NCI-H1436 treated with DMSO at 0.1 percent for 48 hours (cell line): ENCODE results near the gene RNU6-9.

ENCODE experiments used
- DNase-seq: peaks from one replicate; lab custom pipeline; 2025; lab: John Stamatoyannopoulos, UW

Gene RNU6-9

GRCh38 chr19:919199-920050 is 26.1 kb downstream of the RNU6-9 start:
- DNase-seq, result no peak

GRCh38 chr19:920051-920864 is 27.0 kb downstream of the RNU6-9 start:
- DNase-seq, result no peak

DNA sequence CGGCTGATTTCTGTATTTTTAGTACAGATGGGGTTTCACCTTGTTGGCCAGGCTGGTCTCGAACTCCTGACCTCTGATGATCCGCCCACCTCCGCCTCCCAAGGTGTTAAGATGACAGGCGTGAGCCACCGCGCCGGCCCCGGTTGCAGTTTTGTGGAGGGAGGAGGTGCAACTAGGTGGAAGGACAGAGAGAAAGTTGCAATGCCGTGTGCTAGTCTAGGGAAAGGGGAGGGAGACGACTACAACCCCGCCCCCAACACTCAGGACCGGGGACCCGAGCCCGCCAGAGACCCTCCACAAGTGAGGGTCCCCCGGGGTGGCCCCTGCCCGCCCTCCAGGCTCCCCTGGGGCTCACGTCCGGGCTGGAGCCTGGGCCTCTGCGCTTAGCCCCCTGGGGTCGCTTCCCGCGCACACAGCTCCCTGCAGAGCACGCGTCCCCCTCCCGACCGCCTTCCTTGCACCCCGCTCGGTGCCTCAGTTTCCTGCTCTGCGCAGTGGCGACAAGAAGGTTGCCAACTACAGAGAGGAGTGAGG is 31.3 kb downstream of the RNU6-9 start:
- DNase-seq, result no peak

DNA sequence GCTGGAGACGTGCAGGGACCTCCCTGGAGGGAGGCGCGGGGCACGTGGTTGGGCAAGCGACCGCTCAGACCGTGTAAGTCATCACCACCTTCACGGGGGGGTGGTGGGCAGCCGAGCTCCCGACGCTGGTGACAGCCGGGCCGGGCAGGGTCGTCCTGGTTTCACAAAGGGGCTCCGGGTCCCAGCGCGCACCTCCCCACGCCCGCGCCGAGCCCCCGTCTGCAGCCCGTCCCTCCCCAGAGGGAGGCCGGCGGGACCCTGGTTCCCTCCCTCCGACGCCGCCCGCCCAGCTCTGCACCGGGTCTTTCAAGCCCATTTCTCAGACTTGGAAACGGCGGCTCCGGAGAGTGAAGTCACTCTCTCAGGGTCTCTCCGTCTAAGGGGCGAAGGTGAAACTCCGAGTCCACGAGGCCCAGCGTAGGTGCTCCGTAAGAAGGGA is 31.8 kb downstream of the RNU6-9 start:
- DNase-seq, result no peak

DNA sequence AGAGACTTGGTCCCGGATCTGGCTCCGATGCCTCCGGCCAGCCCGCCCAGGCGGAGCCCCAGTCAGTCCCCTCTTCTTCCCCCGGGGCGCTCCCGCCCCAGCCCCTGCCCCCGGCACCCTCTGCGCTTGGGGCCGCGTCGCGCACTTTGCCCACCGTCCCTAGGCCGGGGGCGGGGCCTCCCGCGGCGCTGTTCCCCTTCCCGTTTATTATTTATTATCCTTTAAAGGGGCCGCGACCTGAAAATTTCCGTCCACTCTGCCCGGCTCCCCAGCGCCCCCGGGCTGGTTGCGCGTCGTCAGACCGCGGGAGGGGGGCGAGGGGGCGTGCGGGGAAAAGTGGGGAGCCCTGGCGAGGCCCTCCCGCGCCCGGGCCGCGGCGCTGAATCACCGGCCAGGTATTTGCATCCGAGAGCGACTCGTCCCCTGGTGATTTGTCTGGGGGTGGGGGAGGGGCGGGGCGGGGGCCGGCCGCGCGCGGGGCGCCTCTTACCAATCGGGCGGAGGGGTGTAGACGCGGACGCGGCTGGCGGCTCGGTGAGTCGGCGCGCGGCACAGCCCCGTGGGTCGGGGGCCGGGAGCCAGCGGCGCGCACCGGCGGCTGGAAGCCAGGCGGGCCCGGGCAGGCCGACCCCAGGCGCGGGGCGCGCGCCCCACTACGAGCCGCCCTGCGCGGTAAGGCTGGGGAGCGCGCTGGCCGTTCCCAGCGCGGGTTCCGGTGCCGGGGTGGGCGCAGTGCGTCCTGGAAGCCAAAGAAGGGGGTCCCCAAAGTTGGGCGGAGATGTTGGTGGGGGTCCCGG is 32.4 kb downstream of the RNU6-9 start, which contains the start of gene ARID3A:
Gene ARID3A, plus strand, starts transcription at position 510 of the 797 bp plus-strand sequence. CDS start 3,494 bp downstream, outside the sequence.
- no peak for DNase-seq

- no peak for DNase-seq
These were observed 33.0 kb downstream of the RNU6-9 start for GRCh38 chr19:926323-926588.

DNA sequence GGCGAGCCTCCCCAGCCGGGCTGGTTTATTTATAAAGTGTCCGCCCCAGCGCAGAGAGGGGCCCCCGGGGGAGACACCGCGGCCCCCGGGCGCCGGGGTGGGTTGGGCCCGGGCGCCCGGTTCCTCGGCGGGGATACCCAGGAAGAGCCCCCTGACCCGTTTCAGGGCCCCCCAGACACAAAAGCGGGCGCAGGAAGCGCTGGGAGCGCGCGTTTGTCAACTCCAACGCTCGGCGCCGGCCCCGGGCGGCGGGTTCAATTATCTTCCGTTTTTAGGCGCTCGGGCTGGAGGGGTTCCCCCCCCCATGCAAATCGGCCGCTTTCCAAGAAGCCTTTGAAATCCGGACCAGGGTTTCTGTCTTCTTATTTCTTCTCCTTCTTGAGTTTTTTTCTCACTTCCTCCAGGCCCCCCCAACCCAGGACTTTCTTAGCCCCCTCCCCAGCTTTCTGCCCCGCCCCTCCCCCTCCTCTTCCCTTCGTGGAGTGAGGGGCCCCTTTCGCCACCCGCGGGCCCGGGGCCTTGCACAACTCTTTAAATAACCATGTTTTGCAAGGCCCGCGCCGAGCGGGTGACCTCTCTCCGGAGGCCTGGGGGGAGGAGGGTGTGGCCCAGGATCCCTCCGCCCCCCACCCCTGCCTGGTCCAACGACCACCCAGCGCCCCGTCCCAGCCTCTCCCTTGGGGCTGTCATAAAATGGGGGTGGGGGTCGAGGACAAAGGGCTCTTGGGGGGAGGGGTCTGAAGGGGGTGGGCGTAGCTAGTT is 33.5 kb downstream of the RNU6-9 start:
- no peak for DNase-seq

DNA sequence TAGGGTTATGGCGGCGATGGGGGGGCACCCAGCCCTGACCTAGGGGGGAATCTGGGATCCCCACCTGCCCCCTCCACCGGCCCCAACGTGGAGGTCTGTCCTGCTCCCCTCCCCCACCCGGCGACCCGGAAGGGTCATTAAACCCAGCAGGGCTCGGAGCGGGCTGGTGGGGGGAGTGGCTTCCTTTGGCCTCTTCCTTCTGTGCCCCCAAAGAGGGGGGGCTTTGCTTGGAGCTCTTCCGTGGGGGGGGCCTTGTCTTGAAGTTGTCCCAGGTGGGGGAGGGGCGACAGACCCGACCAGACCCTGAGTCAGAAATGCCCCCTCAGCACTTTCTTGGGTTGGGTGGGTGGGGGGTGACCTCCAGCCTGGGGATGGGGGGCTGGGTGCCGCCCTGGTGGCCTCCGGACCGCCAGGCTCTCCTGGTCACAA is 34.1 kb downstream of the RNU6-9 start:
- DNase-seq, result no peak

DNA sequence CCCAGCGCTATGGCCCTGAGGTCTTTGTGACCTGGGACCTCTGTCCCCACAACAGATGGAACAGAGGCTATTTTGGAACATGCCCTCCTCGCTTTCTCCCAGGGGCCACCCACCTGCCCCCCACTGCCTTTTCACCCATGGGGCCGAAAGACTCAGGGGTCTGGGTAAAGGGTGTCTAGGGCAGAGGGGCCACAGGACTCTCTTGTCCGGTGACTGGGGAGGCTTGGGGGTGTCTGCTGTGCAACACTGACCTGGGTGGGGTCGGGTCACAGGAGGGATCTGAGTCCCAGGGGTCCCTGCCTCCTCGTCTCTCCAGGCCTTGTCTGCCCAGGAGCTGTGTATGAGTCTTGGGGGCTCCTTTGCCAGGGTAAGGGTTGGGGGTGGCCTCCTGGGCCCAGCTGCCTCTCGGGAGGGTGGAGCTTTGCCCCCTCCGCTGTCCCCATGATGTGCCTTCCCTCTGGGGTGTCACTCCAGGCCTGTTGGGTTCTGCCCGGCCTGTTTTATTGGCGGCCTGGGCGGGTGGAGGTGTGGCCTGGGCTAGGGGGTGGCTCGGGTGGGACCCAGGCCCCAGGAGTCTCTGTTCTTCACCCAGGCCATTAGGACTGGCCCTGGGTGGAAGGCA is 34.6 kb downstream of the RNU6-9 start:
- DNase-seq, result no peak

DNA sequence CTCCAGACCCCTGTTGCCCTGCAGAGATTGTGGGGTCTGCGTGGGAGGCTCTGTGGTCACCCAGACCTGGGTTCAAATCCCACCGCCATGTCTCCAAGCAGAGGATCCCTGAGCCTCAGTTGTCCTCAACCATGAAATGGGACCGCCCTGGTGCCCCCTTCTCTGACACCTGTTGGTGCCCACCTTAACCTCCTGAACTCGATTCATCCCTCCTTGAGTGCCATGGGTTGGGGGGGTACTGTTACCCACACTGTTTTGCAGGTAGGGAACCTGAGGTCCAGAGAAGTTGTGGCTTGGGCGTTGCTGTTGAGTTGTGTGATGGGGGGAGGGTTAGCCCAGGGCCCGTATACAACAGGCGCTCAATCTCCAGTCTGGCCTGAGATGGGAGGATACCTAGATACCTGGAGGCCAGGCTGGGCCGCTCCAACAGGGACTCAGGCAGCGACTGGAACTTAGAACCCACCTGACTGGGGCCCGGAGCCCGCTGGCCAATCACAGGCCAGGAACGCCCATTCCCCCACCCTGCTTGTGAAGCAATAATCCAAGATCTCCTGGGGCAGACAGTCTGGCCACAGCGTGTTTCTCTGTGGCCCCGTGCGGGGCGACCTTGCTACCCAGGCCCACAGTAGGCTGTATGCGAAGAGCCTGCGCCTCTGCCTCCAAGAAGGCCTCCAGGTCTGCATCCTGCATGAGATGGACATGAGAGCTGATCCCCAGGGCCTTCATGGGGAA is 35.4 kb downstream of the RNU6-9 start:
- DNase-seq, result no peak

DNA sequence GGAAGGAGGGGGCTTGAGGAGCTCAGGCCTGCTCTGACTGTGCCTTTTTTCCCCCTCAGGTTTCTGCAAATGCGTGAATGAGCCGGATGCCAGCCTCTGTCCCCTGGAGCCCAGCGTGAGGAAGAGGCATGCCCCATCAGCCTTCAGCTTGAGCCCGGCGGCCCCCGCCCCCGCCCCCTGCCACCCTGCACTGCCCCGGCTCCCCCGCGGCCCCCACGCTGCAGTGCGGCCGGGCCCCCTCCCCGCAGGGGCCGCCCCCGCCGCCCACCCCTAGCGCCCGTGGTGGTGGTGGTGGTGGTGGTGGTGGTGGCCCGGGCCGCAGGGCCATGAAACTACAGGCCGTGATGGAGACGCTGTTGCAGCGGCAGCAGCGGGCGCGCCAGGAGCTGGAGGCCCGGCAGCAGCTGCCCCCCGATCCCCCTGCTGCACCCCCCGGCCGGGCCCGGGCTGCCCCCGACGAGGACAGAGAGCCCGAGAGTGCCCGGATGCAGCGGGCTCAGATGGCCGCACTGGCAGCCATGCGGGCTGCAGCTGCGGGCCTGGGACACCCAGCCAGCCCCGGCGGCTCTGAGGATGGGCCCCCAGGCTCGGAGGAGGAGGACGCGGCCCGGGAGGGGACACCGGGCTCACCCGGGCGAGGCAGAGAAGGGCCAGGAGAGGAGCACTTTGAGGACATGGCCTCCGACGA is 36.1 kb downstream of the RNU6-9 start:
- DNase-seq, result no peak

DNA sequence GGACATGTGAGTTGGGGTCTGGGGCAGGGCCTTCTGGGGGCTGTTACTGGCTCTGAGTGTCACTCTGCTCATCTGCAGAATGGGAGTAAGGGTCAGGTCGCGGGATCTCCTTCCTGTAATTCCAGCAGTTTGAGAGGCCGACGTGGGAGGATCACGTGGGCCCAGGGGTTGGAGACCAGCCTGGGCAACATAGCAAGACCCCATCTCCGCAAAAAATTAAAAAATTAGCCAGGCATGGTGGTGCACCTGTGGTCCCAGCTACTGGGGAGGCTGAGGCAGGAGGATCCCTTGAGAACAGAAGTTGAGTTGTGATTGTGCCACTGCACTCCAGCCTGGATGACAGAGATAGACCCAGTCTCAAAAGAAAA is 36.6 kb downstream of the RNU6-9 start:
- no peak for DNase-seq

DNA sequence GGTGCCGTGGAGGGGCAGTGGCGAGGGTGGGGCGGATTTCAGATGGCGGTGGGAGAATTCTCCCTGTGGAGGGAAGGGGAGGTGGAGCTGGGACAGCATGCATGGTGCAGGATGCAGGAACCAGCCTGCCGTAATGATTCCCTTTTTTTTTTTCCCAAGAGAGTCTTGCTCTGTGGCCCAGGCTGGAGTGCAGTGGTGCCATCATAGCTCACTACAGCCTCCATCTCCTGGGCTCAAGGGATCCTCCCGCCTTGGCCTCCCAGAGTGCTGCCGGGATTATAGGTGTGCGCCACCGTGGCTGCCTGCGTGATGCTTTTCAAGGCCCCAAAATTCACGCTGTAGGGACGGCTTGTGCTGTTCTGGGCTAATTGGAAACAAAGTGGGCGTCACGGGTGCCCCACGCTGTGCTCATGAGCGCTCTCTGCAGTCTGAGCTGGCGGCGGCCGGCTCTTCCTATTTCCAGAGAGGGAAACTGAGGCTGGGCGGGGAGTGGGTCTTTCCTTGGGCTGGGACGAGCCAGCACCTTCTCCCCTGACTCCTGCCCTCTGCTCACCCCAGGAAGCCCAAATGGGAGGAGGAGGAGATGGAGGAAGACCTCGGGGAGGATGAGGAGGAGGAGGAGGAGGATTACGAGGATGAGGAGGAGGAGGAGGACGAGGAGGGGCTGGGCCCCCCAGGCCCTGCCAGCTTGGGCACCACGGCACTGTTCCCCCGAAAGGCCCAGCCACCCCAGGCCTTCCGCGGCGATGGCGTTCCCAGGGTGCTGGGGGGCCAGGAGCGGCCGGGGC is 38.8 kb downstream of the RNU6-9 start:
- DNase-seq, result no peak

- no peak for DNase-seq
These were observed 39.6 kb downstream of the RNU6-9 start for GRCh38 chr19:932648-933552.

- no peak for DNase-seq
These were observed 40.2 kb downstream of the RNU6-9 start for GRCh38 chr19:933553-933882.

- DNase-seq, result no peak
These were observed 41.0 kb downstream of the RNU6-9 start for GRCh38 chr19:934197-934840.

DNA sequence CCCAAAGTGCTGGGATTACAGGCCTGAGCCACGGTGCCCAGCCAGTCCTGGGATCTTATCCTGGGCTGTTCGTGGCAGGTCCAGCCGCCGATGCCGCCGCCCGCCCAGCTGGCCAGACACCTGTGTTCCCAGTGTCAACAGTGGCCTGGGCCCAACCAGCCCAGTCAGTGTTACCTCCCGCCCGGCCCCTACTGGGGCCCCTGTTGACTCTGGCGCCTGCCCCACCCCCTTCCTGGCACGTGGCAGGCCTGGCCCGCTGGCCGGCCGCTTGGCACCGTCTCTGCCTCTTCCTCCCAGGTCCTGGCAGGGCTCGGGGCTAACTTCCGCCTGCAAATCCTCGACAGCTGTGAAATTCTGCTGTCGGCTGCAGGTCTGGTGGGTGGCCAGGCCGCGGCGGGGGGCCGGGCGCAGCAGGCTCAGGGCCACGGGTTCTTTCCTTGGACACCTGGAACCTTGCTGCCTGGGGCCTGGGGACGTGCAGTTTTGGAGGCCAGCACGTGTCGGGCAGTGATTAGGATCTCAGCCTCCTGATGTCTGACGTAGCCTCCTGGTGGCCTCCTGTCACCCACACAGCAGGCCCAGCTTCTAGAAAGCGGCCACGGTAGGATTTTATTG is 41.7 kb downstream of the RNU6-9 start:
- no peak for DNase-seq
